ENCODE measurements around the gene SPDYE5.

The SPDYE5 gene

DNA sequence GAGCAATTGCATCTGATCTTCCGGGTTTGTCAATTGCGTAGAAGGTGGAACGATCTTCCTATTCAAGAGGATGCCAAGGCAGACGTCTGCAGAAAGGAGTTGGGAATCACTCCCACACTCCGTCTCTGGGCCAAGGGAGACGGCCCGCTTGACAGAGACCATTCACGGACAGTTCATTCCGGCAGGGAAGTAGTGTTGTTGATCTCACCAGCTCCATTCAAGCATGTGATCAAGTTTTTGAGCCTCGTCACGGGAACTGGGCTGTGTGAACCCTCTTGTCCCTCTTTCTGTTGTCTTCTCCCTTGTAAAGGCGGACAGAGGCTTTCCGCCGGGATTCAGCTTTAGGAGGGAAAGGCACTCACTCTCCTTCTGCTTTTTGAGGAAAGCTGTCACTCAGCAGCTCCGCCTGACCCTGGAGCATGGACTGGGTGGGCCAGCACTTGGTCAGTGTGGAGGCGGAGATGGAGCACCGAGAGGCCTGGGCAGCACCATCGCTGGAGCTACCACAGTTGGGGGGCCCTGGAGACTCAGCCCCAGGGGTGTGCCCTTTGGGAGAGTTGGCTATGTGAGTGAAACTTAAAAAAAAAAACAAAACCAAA is 44.9 kb downstream of the SPDYE5 start:
- no peak for DNase-seq (ENCODE audit: low read depth)

GRCh38 chr7:75537731-75538130 is 45.6 kb downstream of the SPDYE5 start:
- no peak for DNase-seq (ENCODE audit: low read depth)

- no peak for DNase-seq (ENCODE audit: low read depth)
These were observed 54.3 kb downstream of the SPDYE5 start for GRCh38 chr7:75546237-75547015.

Data from fibroblast of gingiva (primary cell).